ENCODE data around the gene ST3GAL5. TPM values are rescaled to one million over a fixed set of nuclear protein-coding genes. Genes with fewer than 3 reads are reported as not detected.

ST3GAL5 gene
- polyA plus RNA-seq, 1 of the 3 experiments (the other 2 are of a cell fraction): 37.6 TPM

DNA sequence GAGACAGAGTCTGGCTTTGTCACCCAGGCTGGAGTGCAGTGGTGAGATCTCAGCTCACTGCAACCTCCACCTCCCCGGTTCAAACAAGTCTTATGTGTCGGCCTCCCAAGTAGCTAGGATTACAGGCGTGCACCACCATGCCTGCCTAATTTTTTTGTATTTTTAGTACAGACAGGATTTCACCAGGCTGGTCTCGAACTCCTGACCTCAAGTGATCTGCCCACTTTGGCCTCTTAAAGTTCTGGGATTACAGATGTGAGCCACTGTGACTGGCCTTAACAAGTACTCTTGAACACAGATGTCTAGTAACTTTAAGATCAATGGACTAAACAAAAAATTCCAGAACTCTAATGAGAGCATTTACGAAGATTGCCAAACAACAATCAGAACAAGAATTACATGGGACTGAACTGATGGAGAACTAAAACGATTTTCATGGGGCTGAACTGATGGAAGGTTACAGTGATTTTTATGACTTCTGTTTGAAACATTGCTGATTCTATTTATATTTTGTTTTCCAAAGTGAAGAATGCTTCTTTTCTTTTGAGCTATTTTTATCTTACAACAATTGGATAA, 46.5 kb upstream of the ST3GAL5 start (continued):
- TF ChIP-seq, protein P1, sequence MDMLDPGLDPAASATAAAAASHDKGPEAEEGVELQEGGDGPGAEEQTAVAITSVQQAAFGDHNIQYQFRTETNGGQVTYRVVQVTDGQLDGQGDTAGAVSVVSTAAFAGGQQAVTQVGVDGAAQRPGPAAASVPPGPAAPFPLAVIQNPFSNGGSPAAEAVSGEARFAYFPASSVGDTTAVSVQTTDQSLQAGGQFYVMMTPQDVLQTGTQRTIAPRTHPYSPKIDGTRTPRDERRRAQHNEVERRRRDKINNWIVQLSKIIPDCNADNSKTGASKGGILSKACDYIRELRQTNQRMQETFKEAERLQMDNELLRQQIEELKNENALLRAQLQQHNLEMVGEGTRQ (IDR thresholded peaks at IDR 0.05; ENCODE audit: borderline replicate concordance, low read depth, low read length): no peak
- no peak for TF ChIP-seq SMC3 (IDR thresholded peaks at IDR 0.05; ENCODE audit: low read depth, low read length)

DNA sequence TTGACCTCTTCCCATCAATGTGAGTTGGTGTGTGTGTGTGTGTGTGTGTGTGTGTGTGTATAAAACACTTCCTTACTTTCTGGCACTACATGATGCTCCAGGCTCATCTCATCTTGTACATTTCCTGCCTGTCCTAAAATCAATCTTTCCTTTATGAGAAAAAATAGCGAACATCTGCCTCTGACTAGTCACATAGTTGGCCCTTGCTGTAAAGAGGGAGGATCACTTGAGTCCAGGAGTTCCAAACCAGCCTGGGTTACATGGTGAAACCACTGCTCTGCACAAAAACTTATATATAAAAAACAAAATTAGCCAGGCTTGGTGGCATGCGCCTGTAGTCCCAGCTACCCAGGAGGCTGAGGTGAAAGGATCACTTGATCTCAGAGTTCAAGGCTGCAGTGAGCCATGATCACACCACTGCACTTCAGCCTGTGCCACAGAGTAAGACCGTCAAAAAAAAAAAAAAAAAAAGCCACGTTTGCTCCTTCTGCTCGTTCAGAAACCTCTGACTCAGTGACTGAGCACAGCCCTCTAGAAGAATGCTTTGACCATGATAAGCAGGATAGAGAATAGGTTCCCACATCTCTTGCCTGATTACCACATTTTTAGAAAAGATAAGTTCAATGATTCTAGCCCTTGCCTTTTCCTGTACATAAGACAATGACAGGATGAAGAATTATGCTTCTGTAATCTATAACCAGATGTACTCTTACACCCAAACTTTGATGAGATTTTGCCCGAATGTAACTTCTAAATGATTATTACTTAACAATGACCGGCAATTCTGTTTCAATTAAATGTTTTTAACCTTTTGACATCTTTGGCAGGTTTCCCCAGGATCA, 45.2 kb upstream of the ST3GAL5 start:
- 39% methylated on average over 7 of the region's 7 CpGs for WGBS (ENCODE audit: low lambda C conversion rate)
- Histone ChIP-seq H3K79me2 (ENCODE audit: insufficient read depth) (no peaks in the 10 kb centered on the region), H3K36me3 (replicated peaks in 1 of 2; ENCODE audit: control insufficient read depth in 1 of 2, insufficient read depth in 2 of 2, low read length in 1 of 2) (no peaks in the 10 kb centered on the region), H3K9ac (peak overlapping the region; percentile 7; the same call in 1 of the 2 replicates), H2AFZ (ENCODE audit: low read depth) (peak overlapping the region; percentile 33; the same call in 1 of the 2 replicates), H3K27ac (ENCODE audit: low read depth in 2 of 2, low read length in 1 of 2) (peak overlapping the region; percentile 58 to 77; a peak in 3 of 4 replicates), H3K4me3 (ENCODE audit: low read depth in 2 of 2, low read length in 1 of 2) (no peak overlapping the region), H3K4me1 (ENCODE audit: control insufficient read depth in 1 of 2, insufficient read depth in 2 of 2, low read depth in 1 of 2, low read length in 1 of 2) (peaks cover 0 to 35% of the 10 kb centered on the region in 2 experiments; a peak in 1 of 4 replicates), H3K27me3 (ENCODE audit: insufficient read depth) (no peaks in the 10 kb centered on the region), H3K4me2 (no peak overlapping the region), H3K9me3 (no peaks in the 10 kb centered on the region), H3K9me2 (no peaks in the 10 kb centered on the region), H3F3A (replicated peaks; ENCODE audit: insufficient read depth) (peaks cover 17% of the 10 kb centered on the region), H4K20me1 (ENCODE audit: insufficient read depth) (no peaks in the 10 kb centered on the region)
- DNase-seq: no peak
- POLR2A ChIA-PET: interaction anchor here (0.5 kb wide), 1 partner anchor 257 kb away, joined by 3 read pairs; no protein-coding TSS in a partner anchor
- CTCF ChIA-PET: no interaction called here
- TF ChIP-seq FOXM1 (IDR thresholded peaks at IDR 0.05; ENCODE audit: low read depth) (no peak), MXI1 (IDR thresholded peaks at IDR 0.05; ENCODE audit: low read depth, low read length) (no peak), RCOR1 (IDR thresholded peaks at IDR 0.05; ENCODE audit: low read length) (no peak), GABPA (IDR thresholded peaks at IDR 0.05; ENCODE audit: low read depth) (no peak), SMC3 (IDR thresholded peaks at IDR 0.05; ENCODE audit: low read depth, low read length) (no peak), GATA2 (CRISPR knock-in tag; IDR thresholded peaks at IDR 0.05) (no peak), POLR2AphosphoS5 (IDR thresholded peaks at IDR 0.05; ENCODE audit: low read depth, low read length) (no peak), FOXJ3 (CRISPR knock-in tag; IDR thresholded peaks at IDR 0.05) (no peak), NFIC (IDR thresholded peaks at IDR 0.05; ENCODE audit: borderline replicate concordance) (no peak; the same call in 1 of the 2 replicates), EP300 (IDR thresholded peaks at IDR 0.05; ENCODE audit: borderline replicate concordance in 1 of 2, low read depth in 1 of 2, low read length in 1 of 2) (peak in 1 of 2 experiments; percentile 53; a peak in 2 of 4 replicates), NRF1 (IDR thresholded peaks at IDR 0.05; ENCODE audit: low read depth, low read length) (no peak), RAD21 (IDR thresholded peaks at IDR 0.05; ENCODE audit: low read length) (no peak)
- TF ChIP-seq, protein P2, sequence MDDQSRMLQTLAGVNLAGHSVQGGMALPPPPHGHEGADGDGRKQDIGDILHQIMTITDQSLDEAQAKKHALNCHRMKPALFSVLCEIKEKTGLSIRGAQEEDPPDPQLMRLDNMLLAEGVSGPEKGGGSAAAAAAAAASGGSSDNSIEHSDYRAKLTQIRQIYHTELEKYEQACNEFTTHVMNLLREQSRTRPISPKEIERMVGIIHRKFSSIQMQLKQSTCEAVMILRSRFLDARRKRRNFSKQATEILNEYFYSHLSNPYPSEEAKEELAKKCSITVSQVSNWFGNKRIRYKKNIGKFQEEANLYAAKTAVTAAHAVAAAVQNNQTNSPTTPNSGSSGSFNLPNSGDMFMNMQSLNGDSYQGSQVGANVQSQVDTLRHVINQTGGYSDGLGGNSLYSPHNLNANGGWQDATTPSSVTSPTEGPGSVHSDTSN (IDR thresholded peaks at IDR 0.05): peak; percentile 58; the same call in 1 of the 2 replicates
- TF ChIP-seq, protein P3, sequence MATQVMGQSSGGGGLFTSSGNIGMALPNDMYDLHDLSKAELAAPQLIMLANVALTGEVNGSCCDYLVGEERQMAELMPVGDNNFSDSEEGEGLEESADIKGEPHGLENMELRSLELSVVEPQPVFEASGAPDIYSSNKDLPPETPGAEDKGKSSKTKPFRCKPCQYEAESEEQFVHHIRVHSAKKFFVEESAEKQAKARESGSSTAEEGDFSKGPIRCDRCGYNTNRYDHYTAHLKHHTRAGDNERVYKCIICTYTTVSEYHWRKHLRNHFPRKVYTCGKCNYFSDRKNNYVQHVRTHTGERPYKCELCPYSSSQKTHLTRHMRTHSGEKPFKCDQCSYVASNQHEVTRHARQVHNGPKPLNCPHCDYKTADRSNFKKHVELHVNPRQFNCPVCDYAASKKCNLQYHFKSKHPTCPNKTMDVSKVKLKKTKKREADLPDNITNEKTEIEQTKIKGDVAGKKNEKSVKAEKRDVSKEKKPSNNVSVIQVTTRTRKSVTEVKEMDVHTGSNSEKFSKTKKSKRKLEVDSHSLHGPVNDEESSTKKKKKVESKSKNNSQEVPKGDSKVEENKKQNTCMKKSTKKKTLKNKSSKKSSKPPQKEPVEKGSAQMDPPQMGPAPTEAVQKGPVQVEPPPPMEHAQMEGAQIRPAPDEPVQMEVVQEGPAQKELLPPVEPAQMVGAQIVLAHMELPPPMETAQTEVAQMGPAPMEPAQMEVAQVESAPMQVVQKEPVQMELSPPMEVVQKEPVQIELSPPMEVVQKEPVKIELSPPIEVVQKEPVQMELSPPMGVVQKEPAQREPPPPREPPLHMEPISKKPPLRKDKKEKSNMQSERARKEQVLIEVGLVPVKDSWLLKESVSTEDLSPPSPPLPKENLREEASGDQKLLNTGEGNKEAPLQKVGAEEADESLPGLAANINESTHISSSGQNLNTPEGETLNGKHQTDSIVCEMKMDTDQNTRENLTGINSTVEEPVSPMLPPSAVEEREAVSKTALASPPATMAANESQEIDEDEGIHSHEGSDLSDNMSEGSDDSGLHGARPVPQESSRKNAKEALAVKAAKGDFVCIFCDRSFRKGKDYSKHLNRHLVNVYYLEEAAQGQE (IDR thresholded peaks at IDR 0.05; ENCODE audit: low read depth, low read length): no peak
- TF ChIP-seq, protein P4, sequence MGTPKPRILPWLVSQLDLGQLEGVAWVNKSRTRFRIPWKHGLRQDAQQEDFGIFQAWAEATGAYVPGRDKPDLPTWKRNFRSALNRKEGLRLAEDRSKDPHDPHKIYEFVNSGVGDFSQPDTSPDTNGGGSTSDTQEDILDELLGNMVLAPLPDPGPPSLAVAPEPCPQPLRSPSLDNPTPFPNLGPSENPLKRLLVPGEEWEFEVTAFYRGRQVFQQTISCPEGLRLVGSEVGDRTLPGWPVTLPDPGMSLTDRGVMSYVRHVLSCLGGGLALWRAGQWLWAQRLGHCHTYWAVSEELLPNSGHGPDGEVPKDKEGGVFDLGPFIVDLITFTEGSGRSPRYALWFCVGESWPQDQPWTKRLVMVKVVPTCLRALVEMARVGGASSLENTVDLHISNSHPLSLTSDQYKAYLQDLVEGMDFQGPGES (IDR thresholded peaks at IDR 0.05; ENCODE audit: low read depth, low read length): no peak
- TF ChIP-seq, protein P1 (IDR thresholded peaks at IDR 0.05; ENCODE audit: borderline replicate concordance, low read depth, low read length): no peak
- TF ChIP-seq, protein P5, sequence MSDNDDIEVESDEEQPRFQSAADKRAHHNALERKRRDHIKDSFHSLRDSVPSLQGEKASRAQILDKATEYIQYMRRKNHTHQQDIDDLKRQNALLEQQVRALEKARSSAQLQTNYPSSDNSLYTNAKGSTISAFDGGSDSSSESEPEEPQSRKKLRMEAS (IDR thresholded peaks at IDR 0.05; ENCODE audit: low read depth): 0 out of 2 replicates have a peak, but pooled peaks have one; percentile 12
- TF ChIP-seq, protein P6, sequence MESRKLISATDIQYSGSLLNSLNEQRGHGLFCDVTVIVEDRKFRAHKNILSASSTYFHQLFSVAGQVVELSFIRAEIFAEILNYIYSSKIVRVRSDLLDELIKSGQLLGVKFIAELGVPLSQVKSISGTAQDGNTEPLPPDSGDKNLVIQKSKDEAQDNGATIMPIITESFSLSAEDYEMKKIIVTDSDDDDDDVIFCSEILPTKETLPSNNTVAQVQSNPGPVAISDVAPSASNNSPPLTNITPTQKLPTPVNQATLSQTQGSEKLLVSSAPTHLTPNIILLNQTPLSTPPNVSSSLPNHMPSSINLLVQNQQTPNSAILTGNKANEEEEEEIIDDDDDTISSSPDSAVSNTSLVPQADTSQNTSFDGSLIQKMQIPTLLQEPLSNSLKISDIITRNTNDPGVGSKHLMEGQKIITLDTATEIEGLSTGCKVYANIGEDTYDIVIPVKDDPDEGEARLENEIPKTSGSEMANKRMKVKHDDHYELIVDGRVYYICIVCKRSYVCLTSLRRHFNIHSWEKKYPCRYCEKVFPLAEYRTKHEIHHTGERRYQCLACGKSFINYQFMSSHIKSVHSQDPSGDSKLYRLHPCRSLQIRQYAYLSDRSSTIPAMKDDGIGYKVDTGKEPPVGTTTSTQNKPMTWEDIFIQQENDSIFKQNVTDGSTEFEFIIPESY (IDR thresholded peaks at IDR 0.05; ENCODE audit: borderline replicate concordance, low read depth): no peak
